Ammon's horn (tissue), 1 donor: ENCODE results near the gene MAGEB10.
"Not testable (repeated sequence)": the region's sequence is repeated elsewhere in the genome, so short reads cannot be mapped to it uniquely, and the experiment has no call there.

Experiments used
- DNase-seq: peaks from one replicate; pipeline ENCODE4 v3.0.0-alpha.2; 2016; ENCODE audit warnings: low spot score

MAGEB10 gene, protein sequence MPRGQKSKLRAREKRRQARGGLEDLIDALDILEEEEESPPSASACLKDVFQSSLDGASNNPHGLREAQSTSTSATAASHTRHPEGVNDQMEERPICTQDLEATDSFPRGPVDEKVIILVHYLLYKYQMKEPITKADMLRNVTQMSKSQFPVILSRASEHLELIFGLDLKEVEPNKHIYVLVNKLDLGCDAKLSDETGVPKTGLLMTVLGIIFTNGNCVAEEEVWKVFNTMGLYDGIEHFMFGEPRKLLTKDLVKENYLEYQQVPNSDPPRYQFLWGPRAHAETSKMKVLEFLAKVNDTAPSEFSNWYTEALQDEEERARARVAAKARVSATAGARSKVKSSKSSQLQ

DNA sequence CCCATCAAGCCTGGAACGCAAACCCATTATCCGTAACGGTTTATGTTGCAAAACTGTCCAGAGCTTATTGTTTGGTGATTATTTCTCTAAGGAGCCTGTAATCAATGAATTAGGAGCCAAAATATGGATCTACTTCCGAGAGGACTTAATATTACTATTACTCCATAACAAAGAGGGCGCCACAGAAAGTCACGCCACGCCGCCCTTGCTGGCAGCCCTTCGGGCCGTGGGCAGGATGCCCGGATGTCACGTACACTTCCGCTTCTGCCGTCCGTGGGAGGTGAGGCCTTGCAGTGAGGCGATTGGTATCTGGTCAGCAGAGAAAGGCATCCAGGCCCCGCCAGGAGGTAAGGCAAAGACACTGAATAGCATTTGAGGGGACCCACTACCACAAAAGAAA, at the start of gene MAGEB10:
TSS of gene MAGEB10 (plus strand) at position 301 of the 400 bp plus-strand sequence. CDS start 13,317 bp downstream, outside the sequence.
- DNase-seq: no peak

DNA sequence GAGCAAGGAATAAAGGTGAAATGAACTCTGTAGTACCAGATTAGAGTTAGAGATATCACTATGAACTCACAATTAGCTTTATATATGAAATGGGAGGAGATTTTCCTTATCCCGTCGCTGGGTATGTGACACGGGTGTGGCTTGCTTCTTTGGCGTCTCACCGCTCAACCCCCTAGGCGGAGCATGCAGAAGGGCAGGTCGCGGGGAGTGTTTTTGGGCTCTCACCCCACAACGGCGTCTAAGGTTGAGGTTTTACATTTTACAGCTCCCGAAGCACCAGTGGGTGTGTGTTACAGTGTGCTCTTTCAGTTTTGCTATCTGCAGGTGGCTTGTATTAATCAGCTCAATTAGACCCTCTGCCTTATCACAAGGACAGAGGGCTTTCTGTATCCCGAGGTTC, 42.1 kb upstream of the MAGEB10 start:
- no peak for DNase-seq

DNA sequence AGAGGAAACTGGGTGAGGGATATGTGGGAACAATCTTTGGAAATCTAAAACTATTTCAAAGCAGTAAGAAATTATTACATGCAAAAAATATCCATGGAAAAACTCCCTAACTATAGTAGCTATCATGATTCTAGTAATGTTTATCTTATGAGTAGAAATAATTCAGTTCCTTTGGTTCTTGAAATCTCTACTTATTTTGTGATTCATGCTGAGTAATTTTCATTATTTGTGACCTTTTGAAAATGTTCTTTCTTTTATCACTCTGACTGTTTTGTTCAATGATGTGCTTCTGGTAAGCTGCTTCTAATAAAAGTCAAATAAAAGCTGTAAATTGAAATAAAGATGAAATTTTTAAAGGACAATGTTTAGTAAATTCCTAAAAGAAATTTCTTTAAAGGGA, 40.4 kb upstream of the MAGEB10 start:
- DNase-seq: no peak

DNA sequence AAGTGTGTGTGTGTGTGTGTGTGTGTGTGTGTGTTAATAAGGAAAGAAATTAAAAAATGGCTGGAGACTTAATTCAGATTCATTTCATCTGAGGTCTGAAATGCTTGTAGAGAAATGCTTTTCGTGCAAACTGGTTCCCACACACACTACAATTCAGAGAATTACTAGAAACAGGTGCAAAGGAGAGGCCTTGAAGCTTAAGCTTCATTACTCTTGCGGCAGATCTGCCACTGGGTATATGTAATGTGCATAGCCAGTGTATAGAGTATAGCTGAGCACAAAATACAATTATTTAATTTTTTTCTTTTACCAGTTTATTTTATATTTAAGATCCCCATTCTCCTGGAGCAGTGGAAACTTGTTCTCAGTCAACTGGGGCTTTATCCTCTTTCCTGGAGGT, 31.8 kb upstream of the MAGEB10 start:
- DNase-seq: no peak

DNA sequence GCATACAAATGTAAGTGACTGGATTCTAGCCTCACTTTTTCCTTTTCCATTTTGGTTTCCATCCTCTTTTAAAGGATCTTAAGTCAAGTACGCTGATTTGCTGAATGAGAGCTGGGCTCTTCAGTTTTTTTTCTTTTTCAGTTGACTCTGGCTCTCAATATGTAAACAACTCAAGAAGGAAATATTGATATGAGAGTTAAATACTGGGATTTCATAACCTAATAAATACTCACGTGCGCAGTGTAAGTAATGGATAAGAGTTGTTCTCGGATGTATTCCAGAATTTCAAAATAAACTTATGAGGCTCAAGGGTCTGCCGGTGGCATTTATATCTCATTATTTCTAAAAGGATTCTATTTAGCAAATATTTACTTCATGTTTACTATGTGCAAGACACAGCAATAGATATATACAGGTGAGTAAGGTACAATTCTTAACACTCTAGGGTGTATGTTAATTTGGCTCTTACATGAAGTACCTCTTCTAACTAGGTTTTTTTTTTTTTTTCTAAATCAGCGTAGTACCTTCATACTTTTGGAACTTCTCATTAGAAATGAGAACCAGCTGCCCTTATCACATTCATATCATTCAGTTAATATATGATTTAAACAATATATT, 11.0 kb upstream of the MAGEB10 start:
- DNase-seq: no peak

DNA sequence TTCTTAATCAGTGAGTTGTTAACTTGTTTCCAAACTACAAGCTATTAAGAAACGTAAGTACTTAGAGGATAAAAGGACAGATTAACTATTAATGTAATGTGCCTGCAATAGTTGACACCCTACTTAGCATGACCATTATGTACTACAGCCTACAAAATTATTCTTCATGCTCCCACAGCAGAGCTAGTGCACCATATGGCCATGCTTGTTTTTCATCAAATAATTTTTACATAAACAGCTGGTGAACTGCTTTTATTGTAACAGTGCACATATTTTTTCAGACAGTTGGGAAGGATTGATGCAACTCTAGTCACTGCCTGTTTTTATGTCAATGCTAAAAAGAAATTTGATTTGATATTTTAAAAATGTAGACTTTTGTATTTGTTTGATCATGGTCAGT, 10.2 kb upstream of the MAGEB10 start:
- DNase-seq: peak; percentile 14

DNA sequence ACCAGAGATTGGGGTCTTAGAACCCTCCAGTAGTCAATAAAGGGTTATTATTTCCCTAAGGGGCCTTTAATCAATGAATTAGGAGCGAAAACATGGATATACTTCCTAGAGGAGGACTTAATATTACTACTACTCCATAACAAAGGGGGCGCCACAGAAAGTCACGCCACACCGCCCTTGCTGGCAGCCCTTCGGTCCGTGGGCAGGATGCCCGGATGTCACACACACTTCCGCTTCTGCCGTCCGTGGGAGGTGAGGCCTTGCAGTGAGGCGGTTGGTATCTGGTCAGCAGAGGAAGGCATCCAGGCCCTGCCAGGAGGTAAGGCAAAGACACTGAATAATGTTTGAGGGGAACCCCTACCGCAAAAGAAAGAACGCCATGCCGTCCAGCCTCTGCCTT, 436 bp downstream of the MAGEB10 start:
- no peak for DNase-seq

DNA sequence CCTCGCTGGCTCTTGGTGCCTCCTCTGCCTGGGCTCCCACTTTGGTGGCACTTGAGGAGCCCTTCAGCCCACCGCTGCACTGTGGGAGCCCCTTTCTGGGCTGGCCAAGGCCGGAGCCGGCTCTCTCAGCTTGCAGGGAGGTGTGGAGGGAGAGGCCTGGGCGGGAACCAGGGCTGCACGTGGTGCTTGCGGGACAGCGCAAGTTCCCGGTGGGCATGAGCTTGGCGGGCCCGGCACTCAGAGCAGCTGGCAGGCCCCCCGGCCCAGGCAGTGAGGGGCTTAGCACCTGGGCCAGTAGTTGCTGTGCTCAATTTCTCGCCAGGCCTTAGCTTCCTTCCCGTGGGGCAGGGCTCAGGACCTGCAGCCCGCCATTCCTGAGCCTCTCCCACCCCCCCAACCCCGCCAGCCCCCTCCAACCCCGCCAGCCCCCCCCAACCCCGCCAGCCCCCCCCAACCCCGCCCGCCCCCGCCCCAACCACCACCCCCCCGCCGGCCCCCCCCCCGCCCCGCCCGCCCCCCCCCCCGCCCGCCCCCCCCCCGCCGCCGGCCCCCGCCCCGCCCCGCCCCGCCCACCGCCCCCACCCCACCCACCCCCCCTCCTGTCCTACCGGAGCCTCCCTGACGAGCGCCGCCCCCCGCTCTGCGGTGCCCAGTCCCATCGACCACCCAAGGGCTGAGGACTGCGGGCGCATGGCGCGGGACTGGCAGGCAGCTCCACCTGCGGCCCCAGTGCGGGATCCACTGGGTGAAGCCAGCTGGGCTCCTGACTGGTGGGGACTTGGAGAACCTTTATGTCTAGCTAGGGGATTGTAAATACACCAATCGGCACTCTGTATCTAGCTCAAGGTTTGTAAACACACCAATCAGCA, 1.4 kb downstream of the MAGEB10 start:
- not testable (repeated sequence) for DNase-seq

DNA sequence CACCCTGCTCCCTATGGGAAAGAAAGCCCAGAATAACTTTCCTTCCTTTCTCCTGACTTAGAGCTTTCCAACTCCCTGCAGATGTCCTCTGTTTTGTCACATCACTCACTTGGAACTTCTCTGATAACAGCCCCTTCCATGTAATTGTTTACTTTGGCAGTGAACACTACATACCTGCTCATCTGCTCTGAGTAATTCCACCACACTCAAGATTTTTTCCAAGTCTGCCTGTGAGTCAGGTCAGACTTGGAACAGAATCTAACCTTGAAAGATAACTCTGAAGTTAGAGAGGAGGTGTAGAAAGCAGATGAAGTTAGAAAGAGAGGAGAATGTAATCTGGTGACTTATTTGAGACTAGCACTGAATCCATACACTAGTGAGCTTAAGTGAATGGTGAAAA, 7.4 kb downstream of the MAGEB10 start:
- DNase-seq: no peak

DNA sequence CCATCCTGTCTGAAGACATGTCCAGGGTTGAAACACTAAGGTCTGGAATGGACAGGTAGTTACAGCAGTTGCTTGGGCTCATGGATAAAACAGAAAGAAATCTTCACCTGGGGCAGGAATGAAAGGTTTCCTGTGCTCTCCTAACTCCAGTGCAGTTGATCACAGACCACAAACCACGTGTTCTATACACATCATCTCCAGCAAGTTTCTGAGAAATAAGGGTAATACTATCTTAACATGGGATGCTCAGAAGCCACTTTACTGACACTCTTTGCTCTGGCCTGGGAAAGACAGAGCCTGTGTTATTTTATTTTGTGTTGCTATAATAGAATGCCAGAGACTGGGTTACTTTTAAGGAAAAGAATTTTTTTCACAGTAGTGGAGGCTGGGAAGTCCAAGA, 16.0 kb downstream of the MAGEB10 start:
- no peak for DNase-seq

DNA sequence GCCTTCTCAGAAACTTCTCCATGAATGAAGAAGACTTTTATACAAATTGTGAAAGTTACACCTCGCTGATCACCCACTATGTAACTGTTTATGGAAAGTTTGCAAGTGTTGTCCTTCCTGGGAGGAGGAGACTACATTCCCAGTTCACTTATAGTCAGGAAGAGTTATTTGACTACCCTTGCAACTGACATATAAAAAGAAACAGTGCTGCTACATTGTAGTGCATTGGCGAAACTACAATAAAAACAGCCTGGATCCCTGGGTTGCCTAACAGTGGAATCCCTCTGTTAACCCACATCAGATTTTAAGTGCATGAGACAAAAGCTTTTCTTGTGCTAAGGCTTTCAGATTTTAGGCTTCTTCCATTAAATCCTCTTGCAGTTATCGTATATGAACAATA, 30.4 kb downstream of the MAGEB10 start:
- DNase-seq: no peak

DNA sequence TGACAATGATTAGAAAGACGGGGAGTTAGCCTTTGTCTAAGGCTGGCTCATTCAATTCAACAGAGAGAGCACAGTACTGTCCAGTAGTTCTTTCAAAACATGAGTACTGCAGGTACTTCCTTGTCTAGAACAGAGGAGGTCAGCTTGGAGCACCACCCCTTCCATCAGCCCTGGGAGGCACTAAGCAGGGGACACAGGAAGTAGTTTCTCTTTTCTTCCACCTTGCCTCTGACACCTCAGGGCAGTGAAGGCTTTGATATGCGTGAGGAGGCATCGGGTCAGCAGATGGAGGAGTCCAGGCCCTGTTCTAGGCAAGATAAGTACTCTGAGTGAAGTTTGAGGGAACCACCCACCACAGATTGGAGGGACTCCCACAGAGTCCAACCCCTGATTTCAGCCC, 33.1 kb downstream of the MAGEB10 start:
- DNase-seq: no peak

DNA sequence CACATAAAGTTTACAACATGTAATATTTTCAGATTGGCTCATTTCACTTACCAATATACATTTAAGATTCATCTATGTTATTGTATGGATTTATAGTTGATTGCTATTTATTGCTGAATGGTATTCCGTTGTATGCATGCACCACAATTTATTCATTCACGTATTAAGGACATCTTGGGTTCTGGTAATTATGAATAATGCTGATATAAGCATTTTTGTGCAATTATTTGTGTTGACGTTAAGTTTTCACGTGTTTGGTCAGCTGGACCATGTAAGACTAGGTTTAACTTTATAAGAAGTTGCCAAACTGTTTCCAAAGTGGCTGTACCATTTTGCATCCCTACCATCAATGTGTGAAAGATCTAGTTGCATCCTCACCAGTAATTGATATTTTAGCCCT, 35.1 kb downstream of the MAGEB10 start:
- no peak for DNase-seq

DNA sequence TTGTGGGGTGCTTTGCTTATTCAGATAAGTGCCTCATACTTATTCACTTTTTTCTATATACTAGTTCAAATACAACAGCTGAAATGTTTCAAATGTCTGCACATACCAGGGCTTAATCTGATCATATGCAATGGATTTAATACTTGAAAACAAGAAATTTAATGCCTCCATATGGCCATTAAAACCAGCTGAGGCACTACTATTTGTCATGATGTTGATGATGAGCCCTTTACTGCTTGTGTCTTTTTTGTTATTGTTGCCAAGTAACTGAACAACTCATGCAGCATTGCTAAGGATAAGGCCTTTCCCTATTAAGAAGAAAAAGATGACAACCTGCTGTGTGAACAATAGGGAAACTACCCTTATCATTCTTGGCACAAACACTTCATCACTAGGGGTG, 52.5 kb downstream of the MAGEB10 start:
- no peak for DNase-seq

DNA sequence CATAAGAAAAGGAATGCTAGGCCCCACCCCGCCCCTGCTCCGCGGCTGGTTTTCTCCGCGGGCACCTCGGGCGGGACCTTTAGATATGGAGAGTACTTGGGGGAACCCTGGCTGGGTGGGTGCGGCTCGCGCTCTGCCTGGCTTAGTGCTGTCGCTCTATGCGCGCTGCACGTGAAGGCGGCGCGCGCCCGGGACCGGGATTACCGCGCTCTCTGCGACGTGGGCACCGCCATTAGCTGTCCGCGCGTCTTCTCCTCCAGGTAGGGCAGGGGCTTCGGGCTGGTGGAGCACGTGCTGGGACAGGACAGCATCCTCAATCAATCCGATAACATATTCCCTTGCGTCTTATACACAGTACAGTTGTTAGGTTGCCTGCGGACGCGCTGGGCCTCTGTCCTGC, 56.0 kb downstream of the MAGEB10 start:
- no peak for DNase-seq
